ENCODE results near the gene LSG1.

Gene LSG1

GRCh38 chr3:194596906-194597305, 75.1 kb downstream of the LSG1 start:
- TF ChIP-seq, protein P1, sequence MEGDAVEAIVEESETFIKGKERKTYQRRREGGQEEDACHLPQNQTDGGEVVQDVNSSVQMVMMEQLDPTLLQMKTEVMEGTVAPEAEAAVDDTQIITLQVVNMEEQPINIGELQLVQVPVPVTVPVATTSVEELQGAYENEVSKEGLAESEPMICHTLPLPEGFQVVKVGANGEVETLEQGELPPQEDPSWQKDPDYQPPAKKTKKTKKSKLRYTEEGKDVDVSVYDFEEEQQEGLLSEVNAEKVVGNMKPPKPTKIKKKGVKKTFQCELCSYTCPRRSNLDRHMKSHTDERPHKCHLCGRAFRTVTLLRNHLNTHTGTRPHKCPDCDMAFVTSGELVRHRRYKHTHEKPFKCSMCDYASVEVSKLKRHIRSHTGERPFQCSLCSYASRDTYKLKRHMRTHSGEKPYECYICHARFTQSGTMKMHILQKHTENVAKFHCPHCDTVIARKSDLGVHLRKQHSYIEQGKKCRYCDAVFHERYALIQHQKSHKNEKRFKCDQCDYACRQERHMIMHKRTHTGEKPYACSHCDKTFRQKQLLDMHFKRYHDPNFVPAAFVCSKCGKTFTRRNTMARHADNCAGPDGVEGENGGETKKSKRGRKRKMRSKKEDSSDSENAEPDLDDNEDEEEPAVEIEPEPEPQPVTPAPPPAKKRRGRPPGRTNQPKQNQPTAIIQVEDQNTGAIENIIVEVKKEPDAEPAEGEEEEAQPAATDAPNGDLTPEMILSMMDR (IDR thresholded peaks at IDR 0.05): no peak

GRCh38 chr3:194592798-194593752, 78.9 kb downstream of the LSG1 start:
- TF ChIP-seq, protein P1 (IDR thresholded peaks at IDR 0.05): peak; percentile 20; the same call in 1 of the 2 replicates
